Fibroblast of peridontal ligament (primary cell): ENCODE measurements around the gene ZNF618.
"Not testable (repeated sequence)": the region's sequence is repeated elsewhere in the genome, so short reads cannot be mapped to it uniquely, and the experiment has no call there.

Experiments used
- DNase-seq: peaks from one replicate; pipeline ENCODE4 v3.0.0-alpha.2; 2010; ENCODE audit errors: extremely low read depth

ZNF618 gene

GRCh38 chr9:114082017-114082762 lies 206.1 kb downstream of the ZNF618 start:
- peak; percentile 90 for DNase-seq

- not testable (repeated sequence) for DNase-seq
Measured at GRCh38 chr9:114082763-114083412, 206.8 kb downstream of the ZNF618 start.

DNA sequence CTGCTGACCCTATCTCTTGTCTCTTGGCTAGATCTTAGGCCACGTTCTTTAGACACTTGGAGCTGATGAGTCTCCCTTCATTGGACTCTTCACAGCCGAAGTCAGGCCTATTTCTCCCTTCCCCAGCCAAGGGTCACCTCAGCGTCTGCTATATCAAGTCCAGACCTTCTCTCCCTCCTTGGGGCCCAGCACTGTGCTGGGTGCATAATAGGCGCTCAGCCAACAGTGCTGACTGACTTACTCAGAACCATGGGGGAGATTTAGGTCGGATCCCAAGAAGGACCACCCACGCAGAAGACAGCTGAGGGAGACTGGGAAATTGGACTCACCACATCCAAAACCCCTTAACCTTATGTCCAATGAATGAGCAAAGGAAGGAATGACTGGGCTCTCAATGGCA lies 207.6 kb downstream of the ZNF618 start:
- DNase-seq: no peak

DNA sequence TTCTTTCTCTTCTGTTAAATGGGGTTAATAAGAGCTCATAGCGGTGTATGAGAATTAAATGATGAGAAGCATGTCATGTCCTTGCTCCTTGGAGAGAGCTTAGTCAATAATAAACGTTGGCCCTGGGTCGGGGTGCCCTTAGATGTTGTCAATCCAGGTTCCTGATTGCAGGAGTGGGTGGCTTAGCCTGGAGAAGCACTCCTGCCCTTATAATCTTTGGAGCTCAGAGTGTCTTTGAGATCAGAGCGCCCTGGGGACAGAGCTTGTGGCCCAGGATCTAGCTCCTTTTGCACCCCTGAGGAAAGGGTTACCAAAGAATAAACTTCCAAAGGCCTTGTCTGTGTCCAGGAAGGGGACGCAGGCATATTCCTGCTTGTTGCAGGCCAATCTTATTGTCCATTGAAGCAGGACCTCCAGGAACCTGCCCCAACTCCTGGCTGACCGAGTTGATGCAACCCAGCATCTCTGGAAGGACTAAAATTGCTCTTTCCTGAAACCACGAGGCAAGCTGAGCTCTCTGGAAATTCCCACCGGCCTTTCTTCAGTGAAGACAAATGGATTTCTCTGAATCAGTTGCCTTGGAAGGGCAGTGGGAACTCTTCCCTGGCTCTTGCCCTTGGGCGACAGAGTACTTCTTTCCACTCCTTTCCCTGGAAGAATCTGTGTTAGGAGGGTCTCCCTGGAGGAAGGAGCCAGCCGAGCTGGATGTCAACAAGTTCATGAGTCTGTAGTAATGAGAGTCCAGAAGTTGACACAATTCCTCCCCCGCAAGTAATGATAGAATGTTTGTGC lies 208.4 kb downstream of the ZNF618 start:
- DNase-seq: no peak

DNA sequence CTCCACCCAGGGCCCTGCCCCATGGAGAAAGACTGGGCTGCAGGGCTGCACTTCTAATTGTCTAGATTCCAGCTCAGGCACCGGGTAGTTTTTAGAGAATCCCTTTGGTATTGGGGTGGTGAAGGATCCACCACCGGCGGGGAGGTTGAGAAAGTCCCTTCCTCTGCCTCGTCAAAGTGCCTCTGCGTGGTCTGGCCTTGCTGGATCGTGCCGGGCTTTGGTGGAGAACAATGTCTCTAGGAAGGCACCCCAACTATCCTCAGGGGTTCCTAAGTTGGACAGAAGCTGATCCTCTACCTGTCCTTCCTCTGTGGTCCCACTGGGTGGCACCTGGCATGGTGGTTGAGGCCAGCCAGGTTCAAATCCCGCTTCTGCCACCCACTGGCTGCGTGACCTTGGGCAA lies 209.3 kb downstream of the ZNF618 start:
- no peak for DNase-seq

DNA sequence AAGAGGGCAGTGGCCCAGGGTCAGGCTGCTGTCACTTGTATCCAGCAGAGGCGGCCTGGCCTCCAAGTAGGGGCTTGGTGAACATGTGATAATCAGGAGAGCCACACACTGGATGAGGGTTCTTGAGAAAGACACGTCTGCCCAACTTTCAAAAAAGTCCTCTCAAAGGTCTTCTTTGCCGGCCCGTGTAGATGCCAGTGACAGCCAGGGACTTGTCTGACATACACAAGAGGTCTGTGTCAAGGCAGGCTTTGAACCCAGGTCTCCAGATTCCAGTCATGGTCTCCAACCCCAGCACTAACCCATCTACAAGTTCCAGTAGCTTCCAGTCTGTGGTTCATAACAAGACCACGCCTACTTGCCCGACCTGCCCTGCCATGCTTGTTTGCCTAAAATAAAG lies 209.9 kb downstream of the ZNF618 start:
- DNase-seq: no peak

DNA sequence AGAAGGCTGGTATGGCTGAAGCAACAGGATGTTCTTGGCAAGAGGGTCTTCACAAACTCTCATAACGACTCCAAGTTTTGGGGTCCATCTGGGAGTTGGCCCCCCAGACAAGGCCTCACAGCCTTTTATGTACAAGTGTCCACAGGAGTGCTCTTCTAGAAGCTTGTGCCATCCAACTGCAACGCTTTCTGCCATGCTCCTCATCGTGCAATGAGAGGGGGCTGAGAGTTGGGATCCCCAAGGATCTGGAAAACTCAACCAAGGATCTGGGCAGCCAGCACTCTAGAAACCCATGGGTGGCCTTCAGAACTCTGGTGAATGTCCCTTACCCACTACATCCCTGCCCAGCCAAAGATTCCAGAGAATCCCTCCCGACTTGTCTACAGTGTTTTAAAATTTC lies 210.5 kb downstream of the ZNF618 start:
- DNase-seq: no peak

DNA sequence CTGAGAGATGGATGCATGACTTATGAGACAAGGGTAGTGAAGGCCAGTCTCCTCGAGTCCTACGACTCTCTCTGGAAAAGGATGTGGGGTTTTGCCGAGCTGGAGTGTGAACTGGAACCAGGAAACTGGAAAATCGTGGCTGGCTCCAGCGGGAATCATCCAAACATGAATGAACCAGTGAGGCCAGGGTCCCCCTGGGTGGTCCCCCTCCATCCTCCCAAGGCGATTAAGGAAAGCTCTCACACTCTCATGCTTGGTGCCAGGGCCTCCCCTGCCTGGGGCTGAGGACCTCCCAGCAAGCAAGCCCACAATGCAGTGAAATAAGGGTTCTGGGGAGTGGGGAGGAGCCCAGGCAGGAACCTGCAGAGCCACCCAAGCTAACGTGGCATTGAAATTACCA lies 211.6 kb downstream of the ZNF618 start:
- DNase-seq: no peak

GRCh38 chr9:114088571-114089170 lies 212.6 kb downstream of the ZNF618 start:
- no peak for DNase-seq

GRCh38 chr9:114089206-114089840 lies 213.2 kb downstream of the ZNF618 start:
- no peak for DNase-seq

DNA sequence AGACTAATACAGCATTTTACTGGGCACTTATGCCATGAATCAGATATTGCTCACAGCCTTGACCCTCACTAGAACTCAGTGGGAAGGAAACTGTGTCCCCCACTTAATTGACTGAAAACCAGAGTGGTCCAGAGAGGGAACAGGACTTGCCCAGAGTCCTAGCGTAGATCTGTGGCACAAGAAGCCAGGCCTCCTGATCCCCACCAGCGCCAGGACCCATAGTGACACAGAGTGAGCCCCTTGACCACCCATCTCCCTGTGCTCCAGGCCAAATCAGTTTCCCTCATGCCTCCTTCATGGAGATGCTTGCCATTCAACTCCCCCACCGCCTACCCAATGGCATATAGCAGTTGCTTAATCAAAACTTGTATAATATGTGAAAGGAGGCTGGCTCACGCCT lies 214.7 kb downstream of the ZNF618 start:
- DNase-seq: no peak

DNA sequence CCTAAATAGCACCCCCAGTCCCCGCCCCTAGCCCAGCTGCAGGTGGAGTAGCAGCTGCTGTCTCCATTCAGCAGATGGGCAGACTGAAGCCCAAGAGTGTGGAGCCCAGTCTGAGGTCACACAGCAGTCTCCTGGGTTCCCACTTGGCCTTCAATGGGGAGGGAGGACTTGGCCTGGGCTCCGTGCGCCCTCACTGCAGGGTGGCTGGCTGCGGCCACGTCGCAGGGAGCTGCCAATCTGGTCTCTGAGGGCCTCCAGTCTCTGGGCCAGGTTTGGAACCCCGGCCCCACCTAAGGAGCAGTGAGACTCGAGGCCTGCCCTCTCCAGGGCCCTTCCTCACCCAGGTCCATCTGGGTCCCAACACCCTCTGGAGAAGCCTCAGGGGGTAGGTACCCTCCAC lies 215.6 kb downstream of the ZNF618 start:
- no peak for DNase-seq

GRCh38 chr9:114092336-114092735 lies 216.2 kb downstream of the ZNF618 start:
- no peak for DNase-seq

DNA sequence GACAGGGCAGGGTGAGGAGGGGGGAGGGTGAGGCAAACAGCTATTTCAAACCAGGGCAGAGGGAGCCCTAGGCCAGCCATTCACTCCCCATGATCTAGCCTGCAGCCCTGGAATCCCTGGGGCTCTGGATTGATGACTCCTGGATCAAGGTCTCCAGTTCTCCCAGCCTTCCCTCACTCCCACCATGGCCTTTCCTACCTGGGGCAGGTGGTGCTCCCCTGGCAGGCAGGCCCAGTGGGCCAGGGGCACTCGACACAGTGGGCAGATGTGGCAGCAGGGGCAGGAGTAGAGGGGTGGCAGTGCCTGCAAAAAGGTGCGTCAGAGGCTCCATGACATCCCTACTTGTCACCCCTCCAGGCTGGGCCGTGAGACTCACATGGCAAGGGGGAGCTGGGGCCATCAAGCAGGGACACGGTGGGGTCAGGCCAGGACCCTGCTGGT lies 216.9 kb downstream of the ZNF618 start:
- no peak for DNase-seq

DNA sequence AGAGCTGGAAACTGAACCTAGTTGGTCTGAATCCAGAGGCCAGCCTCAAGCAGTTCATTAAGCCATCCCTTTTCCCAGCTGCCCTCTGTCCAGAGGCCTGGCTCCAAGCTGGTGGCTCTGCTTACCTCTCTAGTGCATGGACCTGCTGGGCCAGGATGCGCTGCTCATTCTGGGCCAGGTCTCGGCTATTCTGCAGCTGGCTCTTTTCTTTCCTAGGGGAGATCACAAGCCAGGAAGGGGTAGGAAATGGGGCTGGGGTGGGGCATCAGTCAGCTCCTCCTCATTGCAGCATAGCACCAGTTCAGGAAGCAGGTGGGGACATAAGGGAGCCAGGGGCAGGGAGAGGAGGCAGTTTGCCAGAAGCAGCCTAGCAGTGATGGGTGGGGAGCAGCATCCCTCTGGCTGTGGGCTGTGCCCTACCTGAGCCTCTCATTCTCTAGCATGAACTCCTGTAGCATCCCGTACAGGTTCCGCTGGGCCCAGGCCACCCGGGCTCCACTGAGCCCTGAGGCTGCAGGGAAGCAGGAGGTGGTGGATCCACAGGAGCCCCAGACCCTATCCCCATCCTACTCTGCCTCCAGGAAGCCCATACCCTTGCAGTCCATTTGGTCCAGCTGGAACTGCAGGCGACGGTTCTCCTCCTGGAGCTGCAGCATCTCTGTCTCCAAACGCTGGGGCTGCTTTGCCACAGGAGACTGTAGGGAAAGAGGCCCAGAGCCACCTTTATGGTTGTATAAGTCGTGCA lies 217.8 kb downstream of the ZNF618 start:
- no peak for DNase-seq

- DNase-seq: no peak
Measured at GRCh38 chr9:114094971-114095370, 218.9 kb downstream of the ZNF618 start.

DNA sequence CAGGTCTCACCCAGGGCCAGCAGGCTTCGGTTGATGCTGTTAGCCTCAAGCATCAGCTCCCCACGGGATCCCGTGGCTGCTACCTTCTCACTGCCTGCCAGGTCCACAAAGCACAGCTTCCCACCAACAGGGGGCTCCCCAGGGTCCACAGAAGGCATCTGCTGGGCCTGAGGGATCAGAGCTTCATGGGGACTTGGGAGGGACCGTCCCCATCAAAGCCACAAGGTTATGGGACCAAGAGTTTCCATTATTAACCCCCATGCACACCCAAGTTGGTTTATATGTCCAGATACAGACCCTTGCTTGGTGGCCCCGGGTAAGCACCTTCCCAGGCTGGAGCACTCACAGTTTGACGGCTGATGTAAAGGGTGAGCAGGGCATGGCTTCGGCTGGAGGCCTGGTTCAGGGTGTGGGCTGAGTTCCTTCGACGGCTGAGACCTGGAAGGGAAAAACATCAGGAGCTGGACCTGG lies 220.0 kb downstream of the ZNF618 start:
- no peak for DNase-seq

GRCh38 chr9:114096866-114097612 lies 220.9 kb downstream of the ZNF618 start:
- DNase-seq: no peak

GRCh38 chr9:114097613-114098020 lies 221.5 kb downstream of the ZNF618 start:
- no peak for DNase-seq
